Measurements from ENCODE around the gene PTOV1.

DNA sequence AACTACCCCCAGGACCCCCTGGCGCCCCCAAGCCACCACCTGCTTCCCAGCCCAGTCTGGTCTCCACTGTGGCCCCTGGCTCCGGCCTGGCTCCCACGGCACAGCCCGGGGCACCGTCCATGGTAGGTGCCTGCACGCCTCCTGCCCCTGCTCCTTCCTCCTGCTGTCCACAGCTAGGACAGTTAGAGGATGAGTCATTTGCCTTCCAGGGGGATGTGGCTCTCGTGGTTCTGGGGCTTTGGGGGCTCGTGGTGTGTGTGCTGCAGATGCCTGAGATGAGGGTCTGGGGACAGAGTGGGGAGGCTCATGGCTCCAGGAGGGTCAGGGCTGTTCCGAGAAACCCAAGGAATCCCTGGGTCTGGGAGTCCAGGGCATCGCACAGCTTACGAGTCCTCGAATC lies 20.2 kb upstream of the PTOV1 start:
- TF ChIP-seq EZH2phosphoT487 (IDR thresholded peaks at IDR 0.05; ENCODE audit: borderline replicate concordance, low read length) = no peak
- TF ChIP-seq, protein P1, sequence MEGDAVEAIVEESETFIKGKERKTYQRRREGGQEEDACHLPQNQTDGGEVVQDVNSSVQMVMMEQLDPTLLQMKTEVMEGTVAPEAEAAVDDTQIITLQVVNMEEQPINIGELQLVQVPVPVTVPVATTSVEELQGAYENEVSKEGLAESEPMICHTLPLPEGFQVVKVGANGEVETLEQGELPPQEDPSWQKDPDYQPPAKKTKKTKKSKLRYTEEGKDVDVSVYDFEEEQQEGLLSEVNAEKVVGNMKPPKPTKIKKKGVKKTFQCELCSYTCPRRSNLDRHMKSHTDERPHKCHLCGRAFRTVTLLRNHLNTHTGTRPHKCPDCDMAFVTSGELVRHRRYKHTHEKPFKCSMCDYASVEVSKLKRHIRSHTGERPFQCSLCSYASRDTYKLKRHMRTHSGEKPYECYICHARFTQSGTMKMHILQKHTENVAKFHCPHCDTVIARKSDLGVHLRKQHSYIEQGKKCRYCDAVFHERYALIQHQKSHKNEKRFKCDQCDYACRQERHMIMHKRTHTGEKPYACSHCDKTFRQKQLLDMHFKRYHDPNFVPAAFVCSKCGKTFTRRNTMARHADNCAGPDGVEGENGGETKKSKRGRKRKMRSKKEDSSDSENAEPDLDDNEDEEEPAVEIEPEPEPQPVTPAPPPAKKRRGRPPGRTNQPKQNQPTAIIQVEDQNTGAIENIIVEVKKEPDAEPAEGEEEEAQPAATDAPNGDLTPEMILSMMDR (IDR thresholded peaks at IDR 0.05; ENCODE audit: low read depth, low read length, poor library complexity, severe bottlenecking) = no peak

All from DOHH2 (cell line).